Head of caudate nucleus (tissue), 42 donors: ENCODE measurements around the gene HTRA3.
"Not testable (repeated sequence)": the region's sequence is repeated elsewhere in the genome, so short reads cannot be mapped to it uniquely, and the experiment has no call there.

Experiments used
- DNase-seq, 42 donors: peaks; one replicate each; pipeline versions ENCODE4 v3.0.0 to v3.0.0-alpha.2; 2020 to 2021; ENCODE audit warnings: mixed read lengths in 7 of 42
- intact Hi-C: fragments of 100-400 bp; cut with DNase I; formaldehyde crosslinking; loops from one replicate; pipeline ENCODE4 v1.15.0; 2022

HTRA3 gene

GRCh38 chr4:8342651-8343261, 73.2 kb downstream of the HTRA3 start:
- peak in 3 of 42 donors; percentile 7 to 25 (median 12) for DNase-seq
- intact Hi-C loops, result no loop called here

GRCh38 chr4:8343262-8343966, 73.9 kb downstream of the HTRA3 start:
- peak in 7 of 42 donors; percentile 3 to 35 (median 8) for DNase-seq
- intact Hi-C loops, result no loop called here

GRCh38 chr4:8343967-8344331, 74.4 kb downstream of the HTRA3 start:
- intact Hi-C loops, result no loop called here
- peak in 3 of 42 donors; percentile 4 to 11 (median 8) for DNase-seq

- intact Hi-C loops, result no loop called here
- DNase-seq, result peak in 2 of 42 donors; percentile 3 to 5
Observed at GRCh38 chr4:8344377-8344776, 74.8 kb downstream of the HTRA3 start.

GRCh38 chr4:8345053-8345945, 75.7 kb downstream of the HTRA3 start:
- intact Hi-C loops, result no loop called here
- DNase-seq, result peak in 6 of 42 donors; percentile 1 to 37 (median 7)

- DNase-seq, result peak in 6 of 42 donors; percentile 1 to 42 (median 18)
- intact Hi-C loops, result no loop called here
Observed at GRCh38 chr4:8345946-8346814, 76.6 kb downstream of the HTRA3 start.

- intact Hi-C loops, result no loop called here
- peak; percentile 26 to 85 (median 64) for DNase-seq
Observed at GRCh38 chr4:8346838-8347605, 77.5 kb downstream of the HTRA3 start.

- peak in 5 of 42 donors; percentile 1 to 24 (median 20) for DNase-seq
- intact Hi-C loops, result no loop called here
Observed at GRCh38 chr4:8347660-8348059, 78.1 kb downstream of the HTRA3 start.

GRCh38 chr4:8348071-8348470, 78.5 kb downstream of the HTRA3 start:
- peak in 5 of 42 donors; percentile 0 to 20 (median 11) for DNase-seq
- intact Hi-C loops, result no loop called here

GRCh38 chr4:8349236-8349635, 79.7 kb downstream of the HTRA3 start:
- peak in 6 of 42 donors; percentile 0 to 21 (median 12) for DNase-seq
- intact Hi-C loops, result not testable (repeated sequence)

- DNase-seq, result peak in 6 of 42 donors; percentile 2 to 34 (median 7)
- intact Hi-C loops, result no loop called here
Observed at GRCh38 chr4:8349664-8350236, 80.2 kb downstream of the HTRA3 start.

GRCh38 chr4:8350352-8350751, 80.8 kb downstream of the HTRA3 start:
- DNase-seq, result peak in 9 of 42 donors; percentile 1 to 23 (median 10)
- intact Hi-C loops, result no loop called here

GRCh38 chr4:8350841-8351461, 81.4 kb downstream of the HTRA3 start:
- peak in 10 of 42 donors; percentile 0 to 22 (median 6) for DNase-seq
- intact Hi-C loops, result no loop called here

GRCh38 chr4:8351931-8352367, 82.4 kb downstream of the HTRA3 start:
- intact Hi-C loops, result no loop called here
- DNase-seq, result peak in 14 of 42 donors; percentile 7 to 57 (median 14)

GRCh38 chr4:8352368-8353157, 83.0 kb downstream of the HTRA3 start:
- intact Hi-C loops, result no loop called here
- DNase-seq, result peak in 11 of 42 donors; percentile 4 to 47 (median 13)

- intact Hi-C loops, result no loop called here
- peak in 6 of 42 donors; percentile 1 to 16 (median 4) for DNase-seq
Observed at GRCh38 chr4:8353158-8353669, 83.7 kb downstream of the HTRA3 start.
